ENCODE measurements around the gene VPS25. TPM values are rescaled to one million over a fixed set of nuclear protein-coding genes. Genes with fewer than 3 reads are reported as not detected.
"Not testable (repeated sequence)": the region's sequence is repeated elsewhere in the genome, so short reads cannot be mapped to it uniquely, and the experiment has no call there.

The VPS25 gene
- total RNA-seq, 4 donors from 2014 or later = 44.3 to 53.4 (median 48.4) TPM

DNA sequence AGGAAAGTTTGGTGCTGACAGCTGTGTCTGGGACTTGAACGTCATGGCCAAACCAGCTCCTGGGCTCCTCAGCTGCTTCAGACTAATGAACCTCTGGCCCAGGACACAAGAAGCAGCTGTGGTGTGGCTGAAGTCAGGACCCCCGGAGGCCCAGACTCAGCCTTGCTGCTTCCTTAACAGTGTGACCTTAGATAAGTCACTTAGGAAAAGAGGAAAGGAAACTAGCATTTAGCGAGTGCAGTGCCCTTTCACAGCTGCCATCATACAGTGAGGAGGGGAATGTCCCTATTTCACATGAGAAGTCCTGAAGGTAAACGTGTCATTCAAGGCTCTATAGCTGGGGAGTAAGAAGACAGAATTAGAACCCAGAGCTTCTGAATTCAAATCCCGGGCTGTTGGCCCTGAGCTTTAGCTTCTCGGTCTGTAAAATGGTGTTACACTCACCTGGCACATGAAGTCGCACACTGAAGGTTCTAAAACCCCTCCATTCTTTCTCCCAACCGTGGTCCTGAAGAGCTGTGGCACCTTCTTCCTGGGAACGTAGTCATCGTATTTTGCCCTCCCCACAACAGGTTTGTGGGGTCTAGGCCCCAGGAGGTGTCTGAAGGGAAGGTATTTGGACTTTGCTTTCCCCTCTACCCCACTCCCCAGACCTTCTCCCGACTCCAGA, 13.1 kb upstream of the VPS25 start:
- TF ChIP-seq, protein P1, sequence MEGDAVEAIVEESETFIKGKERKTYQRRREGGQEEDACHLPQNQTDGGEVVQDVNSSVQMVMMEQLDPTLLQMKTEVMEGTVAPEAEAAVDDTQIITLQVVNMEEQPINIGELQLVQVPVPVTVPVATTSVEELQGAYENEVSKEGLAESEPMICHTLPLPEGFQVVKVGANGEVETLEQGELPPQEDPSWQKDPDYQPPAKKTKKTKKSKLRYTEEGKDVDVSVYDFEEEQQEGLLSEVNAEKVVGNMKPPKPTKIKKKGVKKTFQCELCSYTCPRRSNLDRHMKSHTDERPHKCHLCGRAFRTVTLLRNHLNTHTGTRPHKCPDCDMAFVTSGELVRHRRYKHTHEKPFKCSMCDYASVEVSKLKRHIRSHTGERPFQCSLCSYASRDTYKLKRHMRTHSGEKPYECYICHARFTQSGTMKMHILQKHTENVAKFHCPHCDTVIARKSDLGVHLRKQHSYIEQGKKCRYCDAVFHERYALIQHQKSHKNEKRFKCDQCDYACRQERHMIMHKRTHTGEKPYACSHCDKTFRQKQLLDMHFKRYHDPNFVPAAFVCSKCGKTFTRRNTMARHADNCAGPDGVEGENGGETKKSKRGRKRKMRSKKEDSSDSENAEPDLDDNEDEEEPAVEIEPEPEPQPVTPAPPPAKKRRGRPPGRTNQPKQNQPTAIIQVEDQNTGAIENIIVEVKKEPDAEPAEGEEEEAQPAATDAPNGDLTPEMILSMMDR (IDR thresholded peaks at IDR 0.05) = no peak
- ATAC-seq (ENCODE audit: low FRiP score) (no peak), DNase-seq (ENCODE audit: low spot score) (peak; percentile 13)

DNA sequence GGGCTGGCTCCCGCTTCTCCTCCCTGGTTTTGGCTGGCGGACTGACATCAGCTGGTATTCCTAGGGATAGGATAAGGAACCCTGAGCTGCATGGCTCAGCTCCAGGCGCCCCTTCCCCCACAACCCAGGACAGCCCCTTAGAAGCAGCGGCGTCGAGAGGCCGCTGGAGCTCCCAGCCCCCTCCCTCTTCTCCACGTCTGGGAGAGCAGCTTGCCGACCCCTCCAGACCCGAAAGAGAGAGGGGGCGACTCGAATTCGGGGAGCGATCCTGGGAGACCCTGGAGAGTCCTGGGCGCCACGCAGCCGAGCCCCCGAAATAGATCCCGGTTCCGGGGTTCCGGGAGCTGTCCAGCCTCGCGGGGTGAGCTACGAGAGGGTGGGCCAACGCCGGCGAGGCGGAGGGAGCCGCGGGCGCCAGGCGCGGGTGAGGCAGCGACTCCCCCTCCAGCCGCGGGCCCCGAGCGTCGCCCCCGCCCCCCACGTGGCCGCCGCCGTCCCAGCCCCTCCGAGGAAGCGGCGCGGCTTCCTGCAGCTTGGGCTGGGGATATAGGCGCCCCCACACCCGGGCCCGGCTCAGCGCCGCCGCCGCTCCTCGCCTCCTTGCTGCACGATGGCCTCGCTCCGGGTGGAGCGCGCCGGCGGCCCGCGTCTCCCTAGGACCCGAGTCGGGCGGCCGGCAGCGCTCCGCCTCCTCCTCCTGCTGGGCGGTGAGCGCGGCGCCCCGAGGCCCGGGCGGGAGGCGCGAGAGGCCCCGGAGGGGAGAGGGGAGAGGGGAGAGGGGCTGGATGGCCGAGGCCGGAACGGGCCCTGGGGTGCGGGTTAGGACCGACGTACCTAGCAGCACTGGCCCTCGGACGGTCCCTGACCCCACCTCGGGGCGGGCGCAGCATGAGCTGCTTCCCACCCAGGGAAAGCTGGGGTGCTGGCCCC, 12.3 kb upstream of the VPS25 start, which contains the start of gene RAMP2:
Gene RAMP2 (plus strand): TSS at position 576 of the 930 bp plus-strand sequence. CDS start 35 bp downstream, at position 611.
- peak; percentile 53 for ATAC-seq (ENCODE audit: low FRiP score)
- DNase-seq (ENCODE audit: low spot score) = peak; percentile 22
- TF ChIP-seq, protein P1 (IDR thresholded peaks at IDR 0.05) = no peak

DNA sequence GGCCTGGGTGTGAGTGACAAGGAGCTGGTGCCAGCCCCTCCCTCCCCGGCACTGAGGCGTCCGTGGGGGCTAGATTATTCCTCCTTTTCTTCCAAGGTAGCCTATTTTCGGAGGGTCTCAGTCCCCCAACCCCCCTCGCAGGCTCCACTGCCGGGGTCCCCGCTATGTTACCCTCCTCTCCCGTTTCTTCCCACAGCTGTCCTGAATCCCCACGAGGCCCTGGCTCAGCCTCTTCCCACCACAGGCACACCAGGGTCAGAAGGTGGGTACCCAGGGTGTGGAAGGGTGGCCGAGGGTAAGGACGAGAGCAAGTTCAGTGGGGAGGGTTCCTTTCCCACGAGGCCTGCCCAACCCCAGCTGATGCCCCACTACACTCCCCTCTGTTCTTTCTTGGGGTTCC, 11.6 kb upstream of the VPS25 start:
- ATAC-seq (ENCODE audit: low FRiP score) = no peak
- DNase-seq (ENCODE audit: low spot score) = no peak
- TF ChIP-seq, protein P1 (IDR thresholded peaks at IDR 0.05) = no peak

DNA sequence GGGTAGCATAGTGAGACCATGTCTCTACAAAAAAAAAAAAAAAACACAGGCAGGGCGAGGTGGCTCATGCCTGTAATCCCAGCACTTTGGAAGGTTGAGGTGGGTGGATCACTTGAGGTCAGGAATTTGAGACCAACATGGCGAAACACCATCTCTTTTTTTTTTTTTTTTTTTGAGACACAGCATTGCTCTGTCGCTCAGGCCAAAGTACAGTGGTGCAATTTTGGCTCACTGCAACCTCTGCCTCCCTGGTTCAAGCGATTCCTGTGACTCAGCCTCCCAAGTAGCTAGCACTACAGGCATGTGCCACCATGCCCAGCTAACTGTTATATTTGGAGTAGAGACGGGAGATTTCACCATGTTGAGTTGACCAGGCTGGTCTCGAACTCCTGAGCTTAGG, 7.1 kb upstream of the VPS25 start:
- ATAC-seq (ENCODE audit: low FRiP score) (no peak), DNase-seq (ENCODE audit: low spot score) (no peak)
- TF ChIP-seq, protein P1 (IDR thresholded peaks at IDR 0.05) = no peak

DNA sequence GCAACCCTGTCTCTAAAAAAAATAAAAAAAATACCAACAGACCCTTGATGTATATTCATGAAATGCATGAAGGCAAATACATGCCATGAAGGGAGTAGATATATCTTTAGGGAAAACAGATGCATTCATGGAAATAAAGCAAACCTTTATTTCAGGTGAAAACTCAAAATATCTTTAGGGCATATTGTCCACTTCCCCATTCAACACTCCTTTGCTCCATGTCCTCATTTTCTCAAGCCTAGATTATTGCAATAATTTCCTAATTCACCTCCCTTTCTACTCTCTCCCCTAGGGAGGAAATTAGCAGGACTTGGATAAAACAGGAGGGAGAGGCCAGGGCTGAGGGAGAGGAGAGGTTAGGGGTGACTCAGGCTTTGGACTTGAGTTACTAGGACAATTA, 5.7 kb upstream of the VPS25 start:
- DNase-seq (ENCODE audit: low spot score) (no peak), ATAC-seq (ENCODE audit: low FRiP score) (no peak)
- TF ChIP-seq, protein P1 (IDR thresholded peaks at IDR 0.05) = no peak

DNA sequence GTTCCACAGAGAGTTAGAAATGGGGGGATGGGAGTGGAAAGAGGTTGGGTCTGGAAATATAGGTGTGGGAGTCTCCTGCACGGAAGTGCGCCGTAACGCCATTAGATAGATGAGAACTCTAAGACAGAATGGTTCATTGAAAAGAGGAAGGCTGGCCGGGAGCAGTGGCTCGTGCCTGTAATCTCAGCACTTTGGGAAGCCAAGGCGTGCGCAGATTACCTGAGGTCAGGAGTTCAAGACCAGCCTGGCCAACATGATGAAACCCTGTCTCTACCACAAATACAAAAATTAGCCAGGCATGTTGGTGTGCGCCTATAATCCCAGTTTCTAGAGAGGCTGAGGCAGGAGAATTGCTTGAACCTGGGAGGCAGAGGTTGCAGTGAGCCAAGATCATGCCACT, 5.2 kb upstream of the VPS25 start:
- ATAC-seq (ENCODE audit: low FRiP score) = not testable (repeated sequence)

DNA sequence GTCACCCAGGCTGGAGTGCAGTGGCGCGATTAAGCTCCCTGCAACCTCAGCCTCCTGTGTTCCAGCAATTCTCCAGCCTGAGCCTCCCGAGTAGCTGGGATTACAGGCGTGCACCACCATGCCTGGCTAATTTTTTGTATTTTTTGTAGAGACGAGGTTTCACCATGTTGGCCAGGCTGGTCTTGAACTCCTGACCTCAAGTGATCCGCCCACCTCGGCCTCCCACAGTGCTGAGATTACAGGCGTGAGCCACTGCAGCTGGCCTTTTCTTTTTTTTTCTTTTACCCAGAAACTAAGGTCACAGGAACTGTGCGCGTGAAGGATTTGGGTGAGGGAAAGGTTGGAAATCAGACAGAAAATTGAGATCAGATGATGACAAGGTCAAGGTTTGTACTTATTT, 3.3 kb upstream of the VPS25 start:
- ATAC-seq (ENCODE audit: low FRiP score) = not testable (repeated sequence)

More for the DNA sequence above, 5.2 kb upstream of the VPS25 start:
- DNase-seq (ENCODE audit: low spot score) = not testable (repeated sequence)

DNA sequence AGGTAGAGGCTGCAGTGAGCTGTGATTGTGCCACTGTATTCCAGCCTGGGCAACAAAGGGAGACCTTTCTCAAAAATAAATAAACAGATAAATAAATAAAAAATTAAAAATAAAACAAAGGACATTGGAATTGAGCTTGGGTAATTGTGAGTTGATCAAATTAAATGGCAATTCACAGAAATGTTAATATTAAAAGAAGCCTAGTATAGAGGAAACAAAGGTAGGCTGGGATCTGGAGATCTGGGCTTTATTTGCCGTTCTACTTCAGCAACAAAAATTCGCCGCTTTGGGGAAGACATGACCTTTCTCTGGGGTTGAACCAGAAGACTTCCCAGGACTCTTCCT, 332 bp upstream of the VPS25 start:
- ATAC-seq (ENCODE audit: low FRiP score) (no peak), DNase-seq (ENCODE audit: low spot score) (no peak)
- TF ChIP-seq, protein P1 (IDR thresholded peaks at IDR 0.05) = no peak

More for the DNA sequence above, 3.3 kb upstream of the VPS25 start:
- DNase-seq (ENCODE audit: low spot score) = not testable (repeated sequence)

Data from omental fat pad (tissue), 4 donors.